Measurements from ENCODE around the gene TEK. TPM values are rescaled to one million over a fixed set of nuclear protein-coding genes. Genes with fewer than 3 reads are reported as not detected.

TEK gene
- total and polyA plus RNA-seq, 2 experiments from 2014 or later = 1.9 to 9.4 TPM

GRCh38 chr9:27142299-27142930 lies 33.4 kb downstream of the TEK start (continued):
- no peak for TF ChIP-seq EZH2 (IDR thresholded peaks at IDR 0.05; ENCODE audit: low read depth, unreplicated experiment)
- TF ChIP-seq POLR2AphosphoS5 (IDR thresholded peaks at IDR 0.05; ENCODE audit: low read depth) = no peak
- TF ChIP-seq REST (IDR thresholded peaks at IDR 0.05; ENCODE audit: unreplicated experiment) = no peak
- TF ChIP-seq EZH2phosphoT487 (IDR thresholded peaks at IDR 0.05; ENCODE audit: unreplicated experiment) = no peak
- no peak for TF ChIP-seq NANOG (IDR thresholded peaks at IDR 0.05; ENCODE audit: borderline replicate concordance)
- TF ChIP-seq ZNF331 (CRISPR knock-in tag; IDR thresholded peaks at IDR 0.05; ENCODE audit: low read depth) = no peak

DNA sequence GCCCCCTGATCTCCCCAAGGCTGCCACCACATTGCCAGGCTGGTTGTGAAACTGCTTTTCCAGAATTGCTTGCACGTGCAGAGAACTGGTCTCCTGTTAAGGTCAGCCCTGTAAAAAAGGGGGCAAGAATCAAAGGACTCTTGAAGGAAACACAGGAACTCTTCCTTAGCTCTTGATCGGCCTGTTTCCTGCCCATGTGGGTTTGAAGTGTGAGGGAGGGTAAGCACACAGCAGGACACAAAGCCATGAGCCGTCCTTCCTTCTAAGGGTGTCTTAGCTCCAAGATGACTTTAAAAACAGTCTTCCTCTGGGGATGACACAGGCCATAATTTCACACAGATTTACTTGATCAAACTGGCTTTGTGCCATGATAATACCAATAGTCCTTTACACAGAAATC lies 36.1 kb downstream of the TEK start:
- H2AFZ ChIP-seq = no peak overlapping the region
- Mint-ChIP-seq H3K27ac (no peak overlapping the region), H3K4me3 (no peak overlapping the region), H3K9me3 (no peaks in the 10 kb centered on the region), H3K27me3 (ENCODE audit: insufficient read depth, low read depth, poor library complexity) (no peaks in the 10 kb centered on the region), H3K4me1 (peaks cover 4% of the 10 kb centered on the region; the same call in 1 of the 3 replicates), H3K36me3 (ENCODE audit: low read depth) (no peaks in the 10 kb centered on the region)
- H3K27me3 ChIP-seq (ENCODE audit: insufficient read depth) = no peaks in the 10 kb centered on the region
- no peaks in the 10 kb centered on the region for H3K4me1 ChIP-seq (ENCODE audit: insufficient read depth)
- ATAC-seq = no peak; the same call in 2 of the 3 replicates
- DNase-seq (ENCODE audit: low spot score) = no peak
- H4K20me1 ChIP-seq (replicated peaks; ENCODE audit: insufficient read depth) = no peaks in the 10 kb centered on the region
- H3K36me3 ChIP-seq (ENCODE audit: insufficient read depth) = no peaks in the 10 kb centered on the region
- H3K4me3 ChIP-seq = no peak overlapping the region
- no peak overlapping the region for H3K4me2 ChIP-seq
- H3K9me2 ChIP-seq (ENCODE audit: insufficient read depth) = no peaks in the 10 kb centered on the region
- H3F3A ChIP-seq (replicated peaks; ENCODE audit: low read depth) = no peaks in the 10 kb centered on the region
- H3K27ac ChIP-seq (ENCODE audit: low read depth) = no peak overlapping the region
- no peaks in the 10 kb centered on the region for H3K79me2 ChIP-seq (replicated peaks; ENCODE audit: insufficient read depth)
- TF ChIP-seq ZNF331 (CRISPR knock-in tag; IDR thresholded peaks at IDR 0.05; ENCODE audit: low read depth) (no peak), NANOG (IDR thresholded peaks at IDR 0.05; ENCODE audit: borderline replicate concordance) (no peak), POLR2AphosphoS5 (IDR thresholded peaks at IDR 0.05; ENCODE audit: low read depth) (no peak), REST (IDR thresholded peaks at IDR 0.05; ENCODE audit: unreplicated experiment) (no peak), EZH2phosphoT487 (IDR thresholded peaks at IDR 0.05; ENCODE audit: unreplicated experiment) (no peak), ZNF114 (CRISPR knock-in tag; IDR thresholded peaks at IDR 0.05) (no peak), CREB1 (CRISPR knock-in tag; IDR thresholded peaks at IDR 0.05; ENCODE audit: low read depth) (no peak), STAT1 (IDR thresholded peaks at IDR 0.05; ENCODE audit: unreplicated experiment) (no peak), JUNB (IDR thresholded peaks at IDR 0.05; ENCODE audit: unreplicated experiment) (no peak), EZH2 (IDR thresholded peaks at IDR 0.05; ENCODE audit: low read depth, unreplicated experiment) (no peak)
- TF ChIP-seq, protein P1, sequence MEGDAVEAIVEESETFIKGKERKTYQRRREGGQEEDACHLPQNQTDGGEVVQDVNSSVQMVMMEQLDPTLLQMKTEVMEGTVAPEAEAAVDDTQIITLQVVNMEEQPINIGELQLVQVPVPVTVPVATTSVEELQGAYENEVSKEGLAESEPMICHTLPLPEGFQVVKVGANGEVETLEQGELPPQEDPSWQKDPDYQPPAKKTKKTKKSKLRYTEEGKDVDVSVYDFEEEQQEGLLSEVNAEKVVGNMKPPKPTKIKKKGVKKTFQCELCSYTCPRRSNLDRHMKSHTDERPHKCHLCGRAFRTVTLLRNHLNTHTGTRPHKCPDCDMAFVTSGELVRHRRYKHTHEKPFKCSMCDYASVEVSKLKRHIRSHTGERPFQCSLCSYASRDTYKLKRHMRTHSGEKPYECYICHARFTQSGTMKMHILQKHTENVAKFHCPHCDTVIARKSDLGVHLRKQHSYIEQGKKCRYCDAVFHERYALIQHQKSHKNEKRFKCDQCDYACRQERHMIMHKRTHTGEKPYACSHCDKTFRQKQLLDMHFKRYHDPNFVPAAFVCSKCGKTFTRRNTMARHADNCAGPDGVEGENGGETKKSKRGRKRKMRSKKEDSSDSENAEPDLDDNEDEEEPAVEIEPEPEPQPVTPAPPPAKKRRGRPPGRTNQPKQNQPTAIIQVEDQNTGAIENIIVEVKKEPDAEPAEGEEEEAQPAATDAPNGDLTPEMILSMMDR (conservative IDR thresholded peaks at IDR 0.05; ENCODE audit: low read depth in 2 of 2) = no peak
- TF ChIP-seq, protein P2, sequence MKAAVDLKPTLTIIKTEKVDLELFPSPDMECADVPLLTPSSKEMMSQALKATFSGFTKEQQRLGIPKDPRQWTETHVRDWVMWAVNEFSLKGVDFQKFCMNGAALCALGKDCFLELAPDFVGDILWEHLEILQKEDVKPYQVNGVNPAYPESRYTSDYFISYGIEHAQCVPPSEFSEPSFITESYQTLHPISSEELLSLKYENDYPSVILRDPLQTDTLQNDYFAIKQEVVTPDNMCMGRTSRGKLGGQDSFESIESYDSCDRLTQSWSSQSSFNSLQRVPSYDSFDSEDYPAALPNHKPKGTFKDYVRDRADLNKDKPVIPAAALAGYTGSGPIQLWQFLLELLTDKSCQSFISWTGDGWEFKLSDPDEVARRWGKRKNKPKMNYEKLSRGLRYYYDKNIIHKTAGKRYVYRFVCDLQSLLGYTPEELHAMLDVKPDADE (IDR thresholded peaks at IDR 0.05) = no peak

Measured in GM23338 (cell line).